SU-DHL-6 (cell line): ENCODE measurements around the gene RCBTB2.

Experiments used
- H2AFZ ChIP-seq: fragments of 200-600 bp; sonication (generic); 2 replicates; pipeline ENCODE4 v1.6.1; 2014; ENCODE audit warnings: low read depth, mild to moderate bottlenecking, moderate library complexity, mixed read lengths, antibody characterized with exemption, low read length; ENCODE audit not compliant: severe bottlenecking
- H3F3A ChIP-seq: fragments of 200-600 bp; shearing (Covaris generic); 2 replicates; pipeline ENCODE4 v1.6.0; 2016; ENCODE audit warnings: antibody characterized with exemption, mild to moderate bottlenecking; ENCODE audit not compliant: insufficient read depth
- H3K27ac ChIP-seq: fragments of 200-600 bp; sonication (generic); 2 replicates; pipeline ENCODE4 v1.5.1; 2016; ENCODE audit warnings: low read depth, mild to moderate bottlenecking, low read length, moderate library complexity, mixed read lengths
- H3K27me3 ChIP-seq: fragments of 200-600 bp; sonication (generic), shearing (Covaris generic); 2 replicates; pipeline ENCODE4 v1.6.0; 2014; ENCODE audit warnings: mild to moderate bottlenecking, low read length
- H3K36me3 ChIP-seq: fragments of 200-600 bp; sonication (generic); 2 replicates; pipeline ENCODE4 v1.6.1; 2014; ENCODE audit warnings: mild to moderate bottlenecking, low read length, mixed read lengths
- H3K4me2 ChIP-seq: fragments of 300-600, 200-600 bp; shearing (Covaris generic), sonication (generic); 2 replicates; pipeline ENCODE4 v1.6.0; 2014; ENCODE audit warnings: low read length, low read depth, mild to moderate bottlenecking; ENCODE audit not compliant: poor library complexity, severe bottlenecking
- H3K4me3 ChIP-seq: fragments of 200-600 bp; sonication (generic); 2 replicates; pipeline ENCODE4 v1.5.1; 2014; ENCODE audit warnings: antibody characterized with exemption, low read length, mild to moderate bottlenecking, mixed read lengths; ENCODE audit not compliant: insufficient read depth, poor library complexity, severe bottlenecking
- H3K79me2 ChIP-seq: fragments of 200-600 bp; sonication (generic); 2 replicates; pipeline ENCODE4 v1.6.1; 2014; ENCODE audit warnings: mild to moderate bottlenecking, low read length, moderate library complexity; ENCODE audit not compliant: insufficient read depth
- H3K9ac ChIP-seq: fragments of 200-600 bp; sonication (generic); 2 replicates; pipeline ENCODE4 v1.7.0; 2014; ENCODE audit warnings: mild to moderate bottlenecking, low read length
- H3K9me2 ChIP-seq: fragments of 200-600 bp; sonication (generic); replicated peaks from 2 replicates; pipeline ENCODE4 v1.6.1; 2014; ENCODE audit warnings: low read length; ENCODE audit not compliant: insufficient read depth
- H3K9me3 ChIP-seq: fragments of 200-600 bp; sonication (generic); 2 replicates; pipeline ENCODE4 v1.6.1; 2014; ENCODE audit warnings: low read length, mixed read lengths; ENCODE audit not compliant: insufficient read depth
- H4K20me1 ChIP-seq: fragments of 200-600 bp; sonication (generic); 2 replicates; pipeline ENCODE4 v1.6.1; 2014; ENCODE audit warnings: low read depth, mild to moderate bottlenecking, antibody characterized with exemption, low read length, moderate library complexity, mixed read lengths
- EZH2phosphoT487 ChIP-seq: fragments of 200-600 bp; sonication (generic), shearing (Covaris generic); conservative IDR thresholded peaks from 2 replicates; pipeline ENCODE4 v1.6.1; 2018; ENCODE audit warnings: mild to moderate bottlenecking, antibody characterized with exemption, low read length, moderate library complexity, mixed read lengths
- TF ChIP-seq, protein P1 (sequence below): fragments of 200-600 bp; sonication (generic); IDR thresholded peaks from one replicate; pipeline ENCODE4 v1.5.1; 2017; ENCODE audit warnings: antibody characterized with exemption, mild to moderate bottlenecking, low read length, moderate library complexity; ENCODE audit not compliant: insufficient read depth, poor library complexity, severe bottlenecking

RCBTB2 gene

DNA sequence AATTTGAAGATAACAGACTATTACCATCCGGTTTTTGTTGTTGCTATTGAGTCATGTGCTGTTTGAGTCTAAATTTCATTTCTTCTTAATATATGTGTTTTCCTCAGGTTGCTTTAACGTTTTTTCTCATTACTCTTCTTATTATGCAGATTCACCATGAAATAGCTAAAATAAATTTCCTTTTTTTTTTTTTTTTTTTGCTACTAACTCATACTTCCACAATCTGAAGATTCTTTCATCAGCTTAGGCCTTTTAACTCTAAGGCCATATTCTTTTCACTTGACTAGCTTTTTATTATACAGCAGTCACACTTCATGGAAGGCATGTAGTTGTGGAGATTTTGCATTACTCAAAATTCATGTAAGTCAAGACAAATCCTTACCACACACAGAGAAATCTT, 23.9 kb upstream of the RCBTB2 start:
- no peak overlapping the region for H3K9ac ChIP-seq
- H3K4me2 ChIP-seq: no peak overlapping the region
- H3K27me3 ChIP-seq: no peaks in the 10 kb centered on the region
- no peak overlapping the region for H3K27ac ChIP-seq
- TF ChIP-seq EZH2phosphoT487: no peak
- TF ChIP-seq, protein P1, sequence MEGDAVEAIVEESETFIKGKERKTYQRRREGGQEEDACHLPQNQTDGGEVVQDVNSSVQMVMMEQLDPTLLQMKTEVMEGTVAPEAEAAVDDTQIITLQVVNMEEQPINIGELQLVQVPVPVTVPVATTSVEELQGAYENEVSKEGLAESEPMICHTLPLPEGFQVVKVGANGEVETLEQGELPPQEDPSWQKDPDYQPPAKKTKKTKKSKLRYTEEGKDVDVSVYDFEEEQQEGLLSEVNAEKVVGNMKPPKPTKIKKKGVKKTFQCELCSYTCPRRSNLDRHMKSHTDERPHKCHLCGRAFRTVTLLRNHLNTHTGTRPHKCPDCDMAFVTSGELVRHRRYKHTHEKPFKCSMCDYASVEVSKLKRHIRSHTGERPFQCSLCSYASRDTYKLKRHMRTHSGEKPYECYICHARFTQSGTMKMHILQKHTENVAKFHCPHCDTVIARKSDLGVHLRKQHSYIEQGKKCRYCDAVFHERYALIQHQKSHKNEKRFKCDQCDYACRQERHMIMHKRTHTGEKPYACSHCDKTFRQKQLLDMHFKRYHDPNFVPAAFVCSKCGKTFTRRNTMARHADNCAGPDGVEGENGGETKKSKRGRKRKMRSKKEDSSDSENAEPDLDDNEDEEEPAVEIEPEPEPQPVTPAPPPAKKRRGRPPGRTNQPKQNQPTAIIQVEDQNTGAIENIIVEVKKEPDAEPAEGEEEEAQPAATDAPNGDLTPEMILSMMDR: no peak
- no peaks in the 10 kb centered on the region for H3K79me2 ChIP-seq
- H4K20me1 ChIP-seq: no peaks in the 10 kb centered on the region
- H2AFZ ChIP-seq: no peak overlapping the region
- peaks cover 32% of the 10 kb centered on the region for H3K36me3 ChIP-seq
- no peaks in the 10 kb centered on the region for H3K9me2 ChIP-seq
- H3K9me3 ChIP-seq: peaks cover 18% of the 10 kb centered on the region
- peaks cover 7% of the 10 kb centered on the region for H3F3A ChIP-seq
- no peak overlapping the region for H3K4me3 ChIP-seq

DNA sequence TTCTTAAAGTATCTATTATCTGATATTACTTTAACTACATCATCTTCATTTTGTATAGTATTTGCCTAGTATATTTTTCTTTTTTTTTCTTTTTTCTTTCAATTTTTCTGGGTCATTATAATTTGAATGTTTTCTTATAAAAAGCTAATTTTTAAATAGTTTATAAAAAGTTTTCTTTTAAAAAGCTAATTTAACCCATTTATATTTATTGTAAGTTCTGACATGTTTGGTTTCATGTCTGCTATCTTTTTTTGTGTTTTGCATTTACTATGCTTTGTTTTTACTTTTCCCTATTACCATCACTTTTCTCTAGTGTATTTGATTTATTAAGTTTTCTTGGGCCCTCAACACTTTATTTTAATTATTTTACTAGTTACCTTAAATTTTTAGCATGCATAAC, 22.6 kb upstream of the RCBTB2 start:
- no peak overlapping the region for H3K27ac ChIP-seq
- H3K9ac ChIP-seq: no peak overlapping the region
- no peak overlapping the region for H3K4me2 ChIP-seq
- no peak overlapping the region for H2AFZ ChIP-seq
- H3K9me2 ChIP-seq: no peaks in the 10 kb centered on the region
- H3K36me3 ChIP-seq: peaks cover 33% of the 10 kb centered on the region
- H3K9me3 ChIP-seq: peaks cover 32% of the 10 kb centered on the region
- no peaks in the 10 kb centered on the region for H3F3A ChIP-seq
- H3K27me3 ChIP-seq: no peaks in the 10 kb centered on the region
- no peaks in the 10 kb centered on the region for H3K79me2 ChIP-seq
- no peak overlapping the region for H3K4me3 ChIP-seq
- TF ChIP-seq, protein P1: no peak
- no peak for TF ChIP-seq EZH2phosphoT487
- no peaks in the 10 kb centered on the region for H4K20me1 ChIP-seq

DNA sequence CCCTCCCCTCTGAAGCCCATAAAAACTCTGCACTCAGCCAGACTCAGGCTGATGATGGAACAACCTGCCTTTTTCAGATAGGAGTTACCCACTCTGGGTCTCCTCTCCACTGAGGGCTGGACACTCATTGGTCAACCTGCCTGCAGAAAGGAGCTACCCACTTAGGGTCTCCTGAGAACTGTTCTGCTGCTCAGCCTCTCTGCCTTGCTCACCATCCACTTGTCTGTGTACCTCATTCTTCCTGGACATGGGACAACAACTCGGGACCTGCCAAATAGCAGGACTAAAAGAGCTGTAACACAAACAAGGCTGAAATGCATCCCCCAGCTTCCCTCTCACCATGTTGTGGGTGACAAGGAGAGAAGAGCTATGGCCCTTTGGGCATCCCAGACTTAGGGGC, 18.4 kb upstream of the RCBTB2 start:
- Histone ChIP-seq H4K20me1 (no peaks in the 10 kb centered on the region), H2AFZ (no peak overlapping the region), H3F3A (no peaks in the 10 kb centered on the region), H3K27me3 (no peaks in the 10 kb centered on the region), H3K36me3 (peaks cover 24% of the 10 kb centered on the region), H3K4me3 (no peak overlapping the region), H3K9ac (no peak overlapping the region), H3K27ac (no peak overlapping the region), H3K79me2 (no peaks in the 10 kb centered on the region), H3K4me2 (no peak overlapping the region), H3K9me3 (peaks cover 35% of the 10 kb centered on the region), H3K9me2 (no peaks in the 10 kb centered on the region)
- TF ChIP-seq EZH2phosphoT487: no peak
- TF ChIP-seq, protein P1: no peak
